Stimulated activated CD4-positive, alpha-beta T cell treated with anti-CD3 and anti-CD28 coated beads, Interleukin-4, amount 100 ng/mL, for 1 hour (primary cell): ENCODE results near the gene UNC5A.

Experiments
- DNase-seq: peaks from one replicate; pipeline ENCODE4 v3.0.0-alpha.2; 2020

Gene UNC5A

GRCh38 chr5:176901260-176902101 lies 91.1 kb downstream of the UNC5A start:
- no peak for DNase-seq

GRCh38 chr5:176902102-176902814 lies 91.9 kb downstream of the UNC5A start:
- DNase-seq: no peak

GRCh38 chr5:176902911-176903664 lies 92.7 kb downstream of the UNC5A start:
- no peak for DNase-seq

- DNase-seq: no peak
Measured at GRCh38 chr5:176904276-176904675, 93.9 kb downstream of the UNC5A start.

GRCh38 chr5:176906126-176906525 lies 95.8 kb downstream of the UNC5A start:
- DNase-seq: no peak

- no peak for DNase-seq
Measured at GRCh38 chr5:176906796-176907195, 96.4 kb downstream of the UNC5A start.

- no peak for DNase-seq
Measured at GRCh38 chr5:176908675-176909368, 98.5 kb downstream of the UNC5A start.

GRCh38 chr5:176912115-176912514 lies 101.8 kb downstream of the UNC5A start:
- DNase-seq: no peak

GRCh38 chr5:176915906-176916305 lies 105.5 kb downstream of the UNC5A start:
- DNase-seq: no peak

GRCh38 chr5:176916337-176916736 lies 106.0 kb downstream of the UNC5A start:
- no peak for DNase-seq

- DNase-seq: no peak
Measured at GRCh38 chr5:176918613-176919012, 108.3 kb downstream of the UNC5A start.

GRCh38 chr5:176921714-176922113 lies 111.4 kb downstream of the UNC5A start:
- no peak for DNase-seq

- no peak for DNase-seq
Measured at GRCh38 chr5:176922817-176923216, 112.5 kb downstream of the UNC5A start.

- DNase-seq: no peak
Measured at GRCh38 chr5:176927562-176927961, 117.2 kb downstream of the UNC5A start.

GRCh38 chr5:176929654-176930053 lies 119.3 kb downstream of the UNC5A start:
- no peak for DNase-seq
